ENCODE results near the gene APBA2.

APBA2 gene

DNA sequence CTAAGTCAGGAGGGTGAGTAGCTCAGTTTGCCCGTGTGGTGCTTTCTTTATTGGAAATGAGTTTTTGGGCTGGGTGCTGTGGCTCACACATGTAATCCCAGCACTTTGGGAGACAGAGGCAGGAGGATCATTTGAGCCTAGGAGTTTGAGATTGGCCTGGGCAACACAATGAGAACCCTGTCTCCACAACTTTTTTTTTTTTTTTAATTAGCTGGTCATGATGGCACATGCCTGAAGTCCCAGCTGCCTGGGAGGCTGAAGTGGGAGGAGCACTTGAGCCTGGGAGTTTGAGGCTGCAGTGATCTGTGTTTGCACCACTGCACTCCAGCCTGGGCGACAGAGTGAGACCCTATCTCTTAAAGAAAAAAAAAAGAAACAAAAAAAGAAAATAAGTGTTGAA, 208.9 kb downstream of the APBA2 start:
- DNase-seq: no peak

DNA sequence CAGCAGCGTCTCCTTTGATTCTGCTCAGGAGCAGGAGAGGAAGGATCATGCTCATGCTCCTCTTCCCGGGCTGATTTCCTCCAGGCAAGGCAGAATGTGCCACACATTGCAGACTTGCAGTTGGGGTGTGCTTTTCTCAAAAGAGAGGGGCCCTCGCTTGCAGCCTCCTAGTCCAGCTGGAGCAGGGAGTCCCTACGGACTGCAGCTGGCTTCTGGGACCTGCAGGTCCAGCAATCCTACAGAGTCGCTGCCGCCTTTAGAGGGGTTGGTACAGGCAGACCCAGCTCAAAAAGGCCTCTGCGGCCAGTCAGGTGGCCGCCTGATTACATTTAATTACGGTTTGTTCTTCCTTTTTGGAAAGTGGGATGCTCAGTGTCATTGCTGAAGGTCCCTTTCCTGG, 210.0 kb downstream of the APBA2 start:
- no peak for DNase-seq

DNA sequence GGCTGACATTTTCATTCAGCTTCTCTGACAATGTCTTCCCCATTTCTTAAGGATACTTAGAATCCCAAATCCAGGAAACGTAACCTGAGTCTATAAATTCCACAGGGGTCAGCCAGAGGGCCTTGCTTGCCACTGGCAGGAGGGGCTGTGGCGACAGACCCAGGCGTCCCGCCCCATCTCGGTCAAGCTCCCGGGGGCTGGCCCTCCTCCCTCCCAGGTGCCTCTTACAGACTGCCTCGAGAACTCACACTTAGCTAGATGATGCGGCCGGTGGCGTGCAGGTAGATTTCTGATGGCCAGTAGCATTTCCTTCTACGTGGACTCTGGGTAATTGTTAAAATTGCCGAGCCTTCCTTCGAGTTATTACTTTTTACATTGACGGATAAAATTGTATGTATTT, 211.4 kb downstream of the APBA2 start:
- DNase-seq: no peak

DNA sequence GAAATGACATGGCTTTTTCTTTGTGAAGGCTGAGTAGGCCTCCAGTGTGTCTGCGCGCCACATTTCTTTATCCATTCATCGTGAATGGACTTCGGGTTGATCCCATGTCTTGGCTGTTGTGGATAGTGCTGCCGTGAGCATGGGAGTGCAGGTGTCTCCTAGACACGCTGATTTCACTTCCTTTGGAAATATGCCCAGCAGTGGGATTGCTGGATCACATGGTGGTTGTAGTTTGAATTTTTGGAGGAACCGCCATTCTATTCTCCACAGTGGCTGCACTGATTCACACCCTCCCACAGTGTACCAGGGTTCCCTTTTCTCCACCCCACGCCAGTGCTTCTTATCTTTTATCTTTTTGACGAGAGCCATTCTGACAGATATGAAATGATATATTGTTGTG, 212.2 kb downstream of the APBA2 start:
- DNase-seq: no peak

DNA sequence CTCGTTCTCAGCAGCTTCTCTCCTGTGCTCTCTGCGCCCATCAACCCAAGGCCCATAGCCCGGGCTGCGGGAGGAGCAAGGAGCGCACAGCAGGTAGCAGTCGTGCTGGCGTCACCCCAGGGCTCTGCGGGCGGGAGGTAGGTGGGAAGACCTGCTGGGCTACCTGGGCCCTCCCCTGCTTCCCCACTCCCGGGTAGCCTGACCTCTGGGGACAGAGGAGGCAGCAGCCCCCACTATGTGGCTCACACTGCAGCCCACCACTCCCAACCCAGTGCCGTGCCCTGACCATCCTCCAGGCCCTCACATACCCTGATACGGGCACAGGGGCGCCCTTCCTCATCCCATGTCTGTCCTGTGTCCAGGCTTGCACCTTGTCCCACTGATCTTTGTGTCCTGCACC, 212.9 kb downstream of the APBA2 start:
- DNase-seq: no peak

DNA sequence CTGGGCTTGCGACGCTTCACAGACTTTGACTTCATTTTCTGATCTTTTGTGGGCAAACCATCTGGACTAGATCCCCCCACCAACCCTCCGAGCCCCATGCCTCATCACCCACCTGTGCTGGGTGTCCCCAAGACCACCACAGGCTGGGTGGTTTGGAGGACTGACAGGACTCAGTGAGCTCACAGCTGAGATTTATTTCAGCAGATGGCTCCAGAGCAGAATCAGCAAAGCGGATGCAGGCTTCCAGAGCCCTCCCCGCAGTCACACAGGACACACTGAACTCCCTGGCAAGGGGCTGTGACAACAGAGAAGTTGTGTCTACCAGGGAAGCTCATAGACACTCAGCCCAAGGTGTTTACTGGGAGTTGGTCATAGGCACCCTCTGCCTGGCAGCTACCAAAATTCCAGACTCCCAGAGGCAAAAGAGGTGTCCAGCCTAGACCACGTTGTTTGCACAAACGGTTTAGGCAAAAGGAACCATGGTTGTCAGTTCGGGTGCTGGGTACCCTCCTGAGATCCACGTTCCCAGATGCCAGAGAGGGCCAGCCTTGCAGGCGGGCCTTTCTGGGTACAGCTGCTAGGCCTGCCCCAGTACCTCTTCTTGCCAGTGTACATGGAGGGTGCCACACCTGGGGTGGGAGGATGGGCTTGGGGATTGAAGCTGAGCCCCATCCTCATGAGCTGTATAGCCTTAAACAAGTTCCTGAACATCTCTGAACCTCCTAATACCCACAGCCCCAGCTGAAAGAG, 213.5 kb downstream of the APBA2 start:
- no peak for DNase-seq

DNA sequence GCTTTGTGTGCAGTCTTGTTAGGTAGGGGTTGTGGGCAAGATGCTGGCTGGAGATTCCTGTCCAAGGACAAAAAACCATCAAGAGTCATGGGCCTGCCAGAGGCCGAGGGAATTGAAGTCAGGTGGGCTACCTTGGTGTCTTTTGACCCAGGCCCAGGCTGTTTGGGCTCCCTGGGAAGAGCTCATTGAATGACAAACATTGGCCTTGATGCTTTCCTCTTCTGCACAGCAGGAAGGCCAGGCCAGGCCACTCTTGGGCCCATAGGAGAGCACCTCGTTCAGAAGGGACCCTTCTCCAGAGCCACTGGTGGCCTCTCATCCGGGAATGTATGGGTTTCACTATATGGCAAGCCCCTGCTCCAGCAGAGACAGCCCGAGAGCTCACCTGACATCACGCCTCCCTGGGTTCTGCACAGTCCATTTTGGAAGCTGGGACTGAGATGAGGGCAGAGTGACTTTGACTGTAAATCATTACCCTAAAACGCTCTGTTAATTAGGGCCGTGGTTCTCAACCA, 214.8 kb downstream of the APBA2 start:
- no peak for DNase-seq

DNA sequence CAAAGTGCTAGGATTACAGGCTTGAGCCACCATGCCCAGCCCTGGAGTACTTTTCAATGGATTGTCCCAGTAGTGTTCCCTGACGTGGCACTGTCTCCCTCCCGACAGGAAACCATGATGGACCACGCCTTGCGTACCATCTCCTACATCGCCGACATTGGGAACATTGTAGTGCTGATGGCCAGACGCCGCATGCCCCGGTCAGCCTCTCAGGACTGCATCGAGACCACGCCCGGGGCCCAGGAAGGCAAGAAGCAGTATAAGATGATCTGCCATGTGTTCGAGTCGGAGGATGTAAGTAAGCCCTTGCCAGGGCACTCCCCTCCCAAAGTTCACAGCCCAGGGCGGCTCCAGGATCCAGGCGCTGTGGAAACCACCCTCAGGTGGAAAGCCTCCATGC, 215.7 kb downstream of the APBA2 start:
- DNase-seq: no peak

DNA sequence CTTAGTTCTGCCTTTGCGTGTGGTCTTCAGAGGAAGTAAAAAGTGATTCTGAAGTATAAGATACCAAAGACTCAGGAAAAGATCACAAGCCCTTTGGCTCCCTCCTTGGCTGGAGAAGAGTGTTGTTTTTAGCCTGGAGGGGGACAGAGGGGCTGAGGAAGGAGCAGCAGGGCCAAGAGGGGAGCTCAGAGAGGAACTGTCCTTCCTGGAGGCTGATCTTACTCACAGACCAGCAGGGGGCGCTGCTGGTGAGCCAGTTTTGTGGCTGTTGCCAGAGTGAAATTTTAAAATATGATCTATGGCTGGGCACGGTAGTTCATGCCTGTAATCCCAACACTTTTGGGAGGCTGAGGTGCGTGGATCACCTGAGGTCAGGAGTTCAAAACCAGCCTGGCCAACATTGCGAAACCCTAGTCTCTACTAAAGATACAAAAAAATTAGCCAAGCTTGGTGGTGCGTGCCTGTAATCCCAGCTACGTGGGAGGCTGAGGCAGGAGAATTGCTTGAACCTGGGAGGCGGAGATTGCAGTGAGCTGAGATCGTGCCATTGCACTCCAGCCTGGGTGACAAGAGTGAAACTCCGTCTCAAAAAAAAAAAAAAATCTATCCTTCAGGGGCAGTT, 216.5 kb downstream of the APBA2 start:
- peak; percentile 52 for DNase-seq

DNA sequence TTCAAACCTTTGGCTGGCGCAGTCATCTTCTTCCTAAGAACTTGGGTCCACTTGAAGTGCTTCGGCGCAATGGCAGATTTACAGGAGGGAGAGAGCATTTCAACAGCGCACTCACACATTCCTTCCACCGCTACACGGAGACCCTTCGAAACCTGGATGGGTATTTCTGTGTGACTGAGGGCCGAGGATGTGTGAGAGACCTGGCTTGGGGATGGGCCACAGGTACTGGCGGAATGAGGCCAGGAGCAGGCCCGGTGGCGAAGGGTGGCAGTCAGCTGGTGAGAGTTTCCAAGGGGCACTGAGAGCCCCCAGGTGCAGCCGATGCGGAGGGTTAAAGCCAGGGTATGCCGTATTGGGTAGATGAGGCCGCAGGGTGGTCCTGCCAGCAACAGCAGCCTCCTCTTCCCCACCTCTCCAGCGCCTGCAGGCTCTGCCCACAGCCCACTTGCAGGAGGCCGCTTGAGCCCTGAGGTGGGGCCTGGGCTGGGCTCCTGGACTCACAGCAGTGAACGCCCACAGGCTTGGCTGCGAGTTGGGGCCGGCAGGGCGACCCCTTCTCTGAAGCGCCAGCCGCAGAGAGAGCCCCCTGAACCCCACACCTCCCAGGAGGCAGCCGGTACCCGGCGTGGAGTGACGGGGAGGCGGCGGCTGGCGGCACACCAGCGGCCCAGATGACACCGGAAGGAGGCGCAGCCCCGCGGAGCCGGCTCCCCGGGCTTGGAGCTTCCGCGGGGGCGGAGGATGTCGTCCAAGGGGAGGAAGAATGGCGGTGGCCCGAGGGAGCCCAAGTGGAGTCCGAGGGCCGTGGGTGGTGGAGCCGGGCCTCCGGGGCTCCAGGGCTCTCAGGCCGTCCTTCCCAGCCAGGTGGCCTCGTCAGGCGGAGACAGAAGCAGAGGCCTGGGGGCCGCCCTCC, 217.4 kb downstream of the APBA2 start:
- DNase-seq: no peak

DNA sequence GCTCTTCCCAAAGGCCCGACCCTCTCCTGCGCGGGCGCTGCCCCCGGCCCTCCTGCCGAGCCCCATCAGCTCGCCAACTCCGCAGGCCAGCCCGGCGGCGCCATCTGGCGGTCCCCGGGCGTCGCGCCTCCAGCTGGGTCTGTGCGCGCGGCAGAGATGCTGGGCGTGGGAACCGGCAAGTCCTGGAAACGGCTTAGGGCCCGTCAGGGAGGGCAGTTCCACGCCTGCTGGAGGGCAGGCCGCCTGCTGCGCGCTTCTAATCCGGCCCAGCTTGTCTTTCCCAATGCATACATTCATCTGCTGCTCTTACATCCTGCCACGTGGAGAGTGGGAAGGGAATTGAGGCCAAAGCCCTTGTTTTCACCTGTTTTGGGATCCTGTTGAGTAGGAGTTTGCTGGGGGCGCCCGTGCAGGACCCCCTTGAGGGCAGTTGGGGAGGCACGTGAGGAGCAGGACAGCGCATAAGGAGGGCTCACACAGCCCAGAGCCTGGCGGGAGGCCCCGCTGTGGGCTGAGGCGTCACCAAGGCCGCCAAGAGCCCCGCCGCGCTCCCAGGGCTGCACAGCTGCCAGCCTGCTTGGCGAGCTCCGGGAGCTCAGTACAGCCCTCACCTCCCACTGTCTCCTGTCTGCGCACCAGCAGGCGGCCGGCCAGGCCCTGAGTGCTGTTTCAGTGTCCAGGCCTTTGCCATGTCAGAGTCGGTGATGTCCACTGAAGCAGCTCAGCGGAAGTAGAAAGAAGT, 218.2 kb downstream of the APBA2 start:
- DNase-seq: peak; percentile 54

DNA sequence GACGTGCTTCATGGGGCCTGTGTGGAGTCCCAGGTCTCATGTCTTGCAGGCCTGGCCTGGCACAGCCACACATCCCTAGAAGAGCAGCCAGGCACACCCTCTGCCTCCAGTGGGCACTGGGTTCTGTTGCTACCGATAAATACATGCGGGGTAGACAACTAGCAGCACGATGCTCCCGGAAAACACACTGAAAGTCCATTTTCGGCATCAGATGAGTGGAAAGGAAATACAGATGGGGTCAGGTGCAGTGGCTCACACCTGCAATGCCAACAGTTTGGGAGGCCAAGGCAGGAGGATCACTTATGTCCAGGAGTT, 218.7 kb downstream of the APBA2 start:
- no peak for DNase-seq

DNA sequence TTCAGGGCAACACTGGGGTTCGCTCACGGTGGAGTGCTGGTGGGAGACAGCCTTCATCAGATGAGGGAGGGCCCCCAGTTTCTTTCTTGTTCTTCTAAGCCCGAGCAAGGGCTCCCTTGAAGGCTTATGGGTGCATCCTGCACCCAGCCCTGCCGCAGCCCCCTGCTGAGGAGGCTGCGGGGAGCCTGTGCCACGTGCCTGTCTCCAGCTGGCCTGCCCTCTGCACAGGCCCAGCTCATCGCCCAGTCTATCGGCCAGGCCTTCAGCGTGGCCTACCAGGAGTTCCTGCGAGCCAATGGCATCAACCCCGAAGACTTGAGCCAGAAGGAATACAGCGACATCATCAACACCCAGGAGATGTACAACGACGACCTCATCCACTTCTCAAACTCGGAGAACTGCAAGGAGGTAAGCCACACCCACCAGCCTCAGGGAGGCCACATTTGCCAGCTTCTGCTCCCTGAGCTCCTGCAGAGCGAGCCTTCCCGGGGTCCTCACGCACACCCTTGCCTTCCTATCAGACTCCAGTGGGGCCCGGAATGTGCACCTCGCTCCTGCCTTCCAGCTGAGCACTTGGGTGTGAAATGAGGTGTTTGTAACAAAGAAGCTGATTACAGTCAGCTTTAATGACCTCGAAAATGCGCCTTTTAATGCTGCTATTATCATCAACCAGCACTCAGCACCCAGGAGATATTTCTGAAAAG, 219.5 kb downstream of the APBA2 start:
- no peak for DNase-seq

DNA sequence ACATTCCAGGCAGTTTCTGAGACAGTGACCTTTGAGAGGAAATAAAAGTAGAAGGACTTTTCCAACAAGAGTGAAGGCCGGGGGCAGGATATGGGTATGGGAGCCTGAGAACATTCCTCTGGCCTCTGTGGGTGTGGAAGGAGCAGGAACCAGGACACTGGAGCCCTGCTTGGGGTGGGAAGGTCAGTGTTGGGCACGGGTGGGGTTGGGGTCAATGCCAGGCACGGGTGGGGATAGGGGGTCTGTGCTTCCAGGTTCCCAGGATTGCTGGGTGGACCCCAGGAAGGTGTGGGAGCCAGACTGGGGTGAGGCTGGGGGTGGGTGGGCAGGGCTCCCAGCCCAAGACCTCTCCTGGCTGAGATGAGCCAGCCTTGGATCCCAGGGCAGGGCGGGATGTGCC, 220.3 kb downstream of the APBA2 start:
- DNase-seq: no peak

DNA sequence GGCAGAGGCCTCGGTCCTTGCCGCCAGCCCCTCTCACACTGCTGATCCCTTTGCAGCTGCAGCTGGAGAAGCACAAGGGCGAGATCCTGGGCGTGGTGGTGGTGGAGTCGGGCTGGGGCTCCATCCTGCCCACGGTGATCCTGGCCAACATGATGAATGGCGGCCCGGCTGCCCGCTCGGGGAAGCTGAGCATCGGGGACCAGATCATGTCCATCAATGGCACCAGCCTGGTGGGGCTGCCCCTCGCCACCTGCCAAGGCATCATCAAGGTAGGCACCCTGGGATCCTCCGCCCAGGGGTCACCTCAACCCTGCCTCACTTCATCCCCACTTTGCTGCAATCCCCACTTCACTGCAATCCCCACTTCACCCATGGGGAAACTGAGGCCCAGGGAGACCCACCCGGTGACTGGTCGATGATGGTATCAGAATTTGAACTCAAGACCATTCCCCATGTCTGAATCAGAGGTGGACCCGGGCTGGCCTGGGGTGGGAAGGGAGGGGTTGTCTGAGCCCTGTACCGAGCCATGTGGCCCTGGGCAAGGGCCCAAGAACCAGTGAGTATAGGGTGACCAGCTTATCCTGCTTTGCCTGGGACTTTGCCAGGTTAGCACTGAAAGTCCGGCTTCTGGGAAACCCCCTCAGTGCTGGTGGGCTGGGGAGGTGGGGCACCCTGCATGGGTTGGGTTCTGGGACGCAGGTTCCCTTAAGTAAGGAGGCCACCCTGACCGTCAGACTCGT, 220.9 kb downstream of the APBA2 start:
- no peak for DNase-seq

DNA sequence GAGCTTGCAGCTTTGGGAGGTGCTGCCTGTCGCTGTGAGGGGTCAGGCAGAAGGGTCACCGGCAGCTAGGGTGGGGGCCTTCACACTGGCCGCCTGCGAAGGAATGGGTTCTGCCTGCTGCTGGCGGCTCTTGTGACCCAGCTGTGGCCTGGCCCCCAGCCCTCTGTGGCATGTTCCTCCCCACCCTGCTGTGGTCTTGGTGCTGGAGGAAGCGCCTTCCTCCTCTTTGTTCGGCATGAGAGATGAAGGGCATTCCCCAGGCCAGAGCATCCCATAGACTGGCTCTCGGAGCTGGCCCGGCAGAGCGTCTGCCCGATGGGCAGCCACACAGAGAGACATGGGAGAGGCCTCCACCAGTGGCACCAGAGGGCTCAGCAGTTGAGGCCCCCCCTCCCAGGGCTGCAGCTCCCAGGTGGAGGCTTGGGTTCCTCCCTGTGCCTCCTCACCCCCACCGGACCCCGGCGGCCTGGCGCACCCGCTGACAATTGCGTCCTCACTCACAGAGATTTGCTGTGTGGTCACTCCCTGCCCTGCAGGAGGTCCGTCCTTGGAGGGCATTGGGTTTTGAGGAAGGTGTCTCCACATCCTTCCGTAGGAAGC, 221.6 kb downstream of the APBA2 start:
- DNase-seq: no peak

DNA sequence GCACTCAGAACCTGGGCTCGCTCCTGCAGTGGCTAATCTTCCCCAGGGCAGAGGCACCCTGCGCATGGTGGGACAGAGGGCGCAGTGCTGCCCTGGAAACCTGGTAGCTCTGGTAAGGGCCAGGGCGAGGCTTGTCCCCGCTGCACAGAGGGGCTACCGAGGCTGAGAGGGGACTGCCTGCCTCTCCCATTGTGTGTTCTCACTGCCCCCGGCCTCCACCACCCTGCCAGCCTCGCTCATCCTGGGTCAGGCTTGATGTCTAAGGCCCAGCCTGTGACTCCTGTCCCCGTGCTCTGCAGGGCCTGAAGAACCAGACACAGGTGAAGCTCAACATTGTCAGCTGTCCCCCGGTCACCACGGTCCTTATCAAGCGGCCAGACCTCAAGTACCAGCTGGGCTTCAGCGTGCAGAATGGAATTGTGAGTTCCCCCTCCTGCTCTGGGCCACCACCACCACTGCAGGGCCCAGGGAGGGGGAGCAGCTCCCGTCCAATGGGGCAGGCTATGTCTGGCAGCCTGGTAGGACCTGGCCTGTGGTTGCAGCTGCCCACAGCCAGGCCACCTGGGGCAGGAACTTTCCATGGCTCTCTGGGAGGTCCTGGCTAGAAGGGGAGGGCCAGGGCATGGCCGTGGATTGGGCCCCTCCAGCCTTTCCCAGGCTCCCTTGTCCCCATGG, 222.3 kb downstream of the APBA2 start:
- DNase-seq: no peak

DNA sequence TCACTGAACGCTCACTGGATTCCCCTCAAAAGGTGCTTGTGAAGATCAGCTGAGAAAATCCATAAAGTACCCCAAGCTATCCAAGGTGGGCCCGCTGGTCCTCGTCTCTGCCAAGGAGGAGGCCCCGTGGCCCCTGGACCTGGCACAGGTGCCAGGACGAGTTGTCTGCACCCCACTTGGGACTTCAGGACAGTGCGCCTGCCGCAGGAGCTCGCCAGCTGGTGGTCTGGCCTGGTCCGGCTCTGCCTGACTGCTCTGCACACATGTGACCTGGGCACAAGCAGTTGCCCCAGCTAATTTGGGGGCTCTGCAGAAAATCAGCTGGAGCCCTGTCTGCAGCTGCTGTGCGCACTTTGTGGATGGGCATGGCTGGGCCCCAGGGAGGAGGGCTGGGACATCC, 224.0 kb downstream of the APBA2 start:
- DNase-seq: no peak

DNA sequence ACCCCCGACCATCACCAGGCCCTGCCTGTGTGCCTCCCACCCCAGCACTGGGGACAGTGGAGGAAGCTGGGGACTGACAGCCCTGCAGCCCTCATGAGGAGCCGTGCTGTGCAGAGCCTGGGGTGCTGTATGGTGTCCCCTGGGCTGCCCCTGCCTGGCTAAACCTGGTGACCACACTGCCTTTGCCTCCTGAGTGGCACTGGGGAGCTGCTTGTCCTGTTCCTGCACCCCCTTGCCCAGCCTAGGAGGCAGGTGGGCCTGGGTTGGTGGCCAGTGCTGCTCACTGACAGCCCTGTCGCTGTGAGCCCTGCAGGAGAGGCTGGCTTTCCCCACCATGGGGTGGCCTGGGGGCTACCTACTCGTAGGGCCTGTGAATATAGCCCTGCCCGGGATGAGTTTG, 224.4 kb downstream of the APBA2 start:
- DNase-seq: no peak

DNA sequence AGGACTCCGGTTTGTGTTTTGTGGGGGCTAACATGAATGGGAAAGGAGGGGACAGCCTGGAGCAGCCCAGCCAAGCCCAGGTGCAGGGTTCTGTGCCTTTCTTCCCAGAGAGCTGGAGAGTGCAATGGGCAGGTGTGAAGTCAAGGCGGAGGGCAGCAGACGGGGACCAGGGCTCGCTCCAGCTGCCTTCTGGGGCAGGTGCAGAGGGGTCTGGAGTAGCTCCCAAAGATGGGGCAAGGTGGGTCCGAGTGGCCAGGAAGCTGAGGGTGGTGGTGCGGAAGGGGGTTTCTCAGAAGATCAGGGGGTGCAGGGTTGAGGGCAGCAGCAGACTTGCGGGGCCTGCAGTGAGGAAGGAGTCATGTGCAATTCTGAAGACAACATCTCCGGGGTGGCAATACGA, 225.0 kb downstream of the APBA2 start:
- DNase-seq: no peak
